AG10803 (cell line): ENCODE measurements around the gene METTL9.
"Not testable (repeated sequence)": the region's sequence is repeated elsewhere in the genome, so short reads cannot be mapped to it uniquely, and the experiment has no call there.

Experiments used
- DNase-seq: peaks from one replicate; pipeline ENCODE4 v3.0.0; 2010; ENCODE audit warnings: low read depth
- H3K4me3 ChIP-seq: 2 replicates; pipeline ENCODE4 v1.5.1; 2011; ENCODE audit warnings: mild to moderate bottlenecking, low read length, control low read depth
- TF ChIP-seq, protein P1 (sequence below): conservative IDR thresholded peaks from 2 replicates; pipeline ENCODE4 v1.5.1; 2011; ENCODE audit warnings: mild to moderate bottlenecking, low read length, control low read depth, inconsistent platforms

The METTL9 gene

DNA sequence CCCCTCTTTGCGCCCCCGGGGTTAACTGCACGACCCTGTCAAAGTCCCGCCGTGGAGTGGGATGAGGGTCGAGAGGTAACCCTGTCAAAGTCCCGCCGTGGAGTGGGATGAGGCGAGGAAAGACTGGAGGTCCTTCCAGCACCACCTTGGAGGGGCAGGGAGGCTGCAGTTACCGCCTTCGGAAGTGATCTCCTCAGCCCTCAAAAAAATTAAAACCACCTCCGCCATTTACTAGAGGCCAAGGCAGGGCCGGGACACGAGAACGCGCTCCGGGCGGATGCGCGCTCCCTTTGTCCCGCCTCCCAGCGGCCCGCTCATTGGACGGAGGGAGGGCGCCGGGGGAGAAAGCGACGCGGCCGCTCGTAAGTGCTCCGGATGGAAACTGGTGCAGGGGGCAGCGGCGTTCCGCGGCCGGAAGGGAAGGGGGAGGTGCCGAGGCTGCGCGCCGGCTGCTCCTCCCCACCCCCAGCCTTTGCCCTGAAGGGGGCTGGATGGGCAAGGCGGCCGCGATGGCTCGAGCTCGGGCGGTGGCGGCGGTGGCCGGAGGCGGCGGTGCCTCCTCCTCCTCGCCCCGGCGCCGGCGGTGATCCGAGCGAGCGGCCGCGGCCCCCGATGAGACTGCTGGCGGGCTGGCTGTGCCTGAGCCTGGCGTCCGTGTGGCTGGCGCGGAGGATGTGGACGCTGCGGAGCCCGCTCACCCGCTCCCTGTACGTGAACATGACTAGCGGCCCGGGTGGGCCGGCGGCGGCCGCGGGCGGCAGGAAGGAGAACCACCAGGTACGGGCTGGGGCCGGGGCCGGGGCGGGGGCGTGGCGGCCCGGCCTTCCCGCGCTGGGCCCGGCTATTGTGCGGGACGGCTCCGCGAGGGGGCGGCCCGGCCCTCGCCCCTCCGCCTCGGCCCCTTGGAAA, at the start of gene METTL9:
TSS of gene METTL9 (plus strand) at position 456 of the 909 bp plus-strand sequence. CDS start at position 613, 157 bp downstream.
- TF ChIP-seq, protein P1, sequence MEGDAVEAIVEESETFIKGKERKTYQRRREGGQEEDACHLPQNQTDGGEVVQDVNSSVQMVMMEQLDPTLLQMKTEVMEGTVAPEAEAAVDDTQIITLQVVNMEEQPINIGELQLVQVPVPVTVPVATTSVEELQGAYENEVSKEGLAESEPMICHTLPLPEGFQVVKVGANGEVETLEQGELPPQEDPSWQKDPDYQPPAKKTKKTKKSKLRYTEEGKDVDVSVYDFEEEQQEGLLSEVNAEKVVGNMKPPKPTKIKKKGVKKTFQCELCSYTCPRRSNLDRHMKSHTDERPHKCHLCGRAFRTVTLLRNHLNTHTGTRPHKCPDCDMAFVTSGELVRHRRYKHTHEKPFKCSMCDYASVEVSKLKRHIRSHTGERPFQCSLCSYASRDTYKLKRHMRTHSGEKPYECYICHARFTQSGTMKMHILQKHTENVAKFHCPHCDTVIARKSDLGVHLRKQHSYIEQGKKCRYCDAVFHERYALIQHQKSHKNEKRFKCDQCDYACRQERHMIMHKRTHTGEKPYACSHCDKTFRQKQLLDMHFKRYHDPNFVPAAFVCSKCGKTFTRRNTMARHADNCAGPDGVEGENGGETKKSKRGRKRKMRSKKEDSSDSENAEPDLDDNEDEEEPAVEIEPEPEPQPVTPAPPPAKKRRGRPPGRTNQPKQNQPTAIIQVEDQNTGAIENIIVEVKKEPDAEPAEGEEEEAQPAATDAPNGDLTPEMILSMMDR, result no peak

DNA sequence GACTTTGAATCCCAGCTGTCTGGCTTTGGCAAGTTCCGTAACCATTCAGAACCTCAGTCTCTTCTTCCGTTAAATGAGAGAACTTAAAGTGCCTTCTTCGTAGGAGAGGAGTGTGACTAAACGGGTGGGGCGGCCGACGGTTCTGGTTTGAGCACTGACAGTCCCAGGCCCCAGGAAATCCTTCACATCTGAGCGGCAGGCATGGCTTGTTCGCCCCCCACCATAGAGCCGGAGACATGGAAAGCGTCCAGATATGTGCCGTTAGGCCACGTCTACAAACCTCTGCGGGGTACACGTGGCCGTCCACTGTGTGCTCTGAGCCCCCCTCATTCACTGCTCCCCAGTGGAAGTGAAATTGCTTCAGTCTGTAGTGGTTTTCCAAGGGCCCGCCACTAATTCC, 49.4 kb upstream of the METTL9 start:
- DNase-seq, H3K4me3 ChIP-seq: not testable (repeated sequence)

More for the DNA sequence above, at the start of gene METTL9:
- H3K4me3 ChIP-seq, result peak within 1 kb of the TSS; percentile 62
- peak; percentile 94 for DNase-seq

DNA sequence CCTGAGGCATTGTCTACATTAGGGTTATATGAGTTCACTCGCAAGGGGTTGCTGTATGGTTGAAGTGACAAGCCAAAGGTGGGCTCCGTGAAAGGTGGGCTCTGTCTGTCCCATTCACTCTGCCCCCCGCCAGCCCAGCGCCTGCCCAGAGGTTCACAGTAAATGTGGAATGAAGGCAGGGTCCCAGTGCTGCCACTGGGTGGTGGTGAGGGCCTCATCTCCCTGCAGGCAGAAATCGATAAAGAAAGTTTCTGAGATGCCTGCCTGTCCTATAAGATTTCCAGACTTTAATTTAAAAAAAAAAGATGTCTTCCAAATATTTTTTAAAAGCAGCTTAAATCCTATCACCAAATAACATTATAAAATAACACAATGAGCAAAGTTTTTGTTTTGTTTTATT, 48.9 kb upstream of the METTL9 start:
- H3K4me3 ChIP-seq, DNase-seq: not testable (repeated sequence)

DNA sequence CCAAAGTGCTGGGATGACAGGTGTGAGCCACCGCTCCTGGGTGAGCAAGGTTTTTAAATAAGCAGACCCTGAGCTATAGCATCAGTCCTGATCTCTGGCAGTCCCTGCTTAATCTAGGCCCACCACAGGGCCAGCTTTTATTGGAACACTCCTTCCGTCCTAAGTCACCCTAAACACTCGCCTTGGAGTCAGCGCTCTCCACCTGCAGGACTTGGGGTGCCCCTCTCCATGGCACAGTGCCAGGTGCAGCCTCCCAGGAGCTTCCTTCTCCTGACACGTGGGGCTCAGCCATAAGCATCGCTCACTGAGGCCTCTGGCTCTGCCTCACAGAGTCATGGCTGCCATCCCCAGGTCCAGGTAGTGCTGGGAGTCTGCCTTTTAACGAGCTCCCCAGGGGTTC, 48.3 kb upstream of the METTL9 start:
- not testable (repeated sequence) for H3K4me3 ChIP-seq, DNase-seq

DNA sequence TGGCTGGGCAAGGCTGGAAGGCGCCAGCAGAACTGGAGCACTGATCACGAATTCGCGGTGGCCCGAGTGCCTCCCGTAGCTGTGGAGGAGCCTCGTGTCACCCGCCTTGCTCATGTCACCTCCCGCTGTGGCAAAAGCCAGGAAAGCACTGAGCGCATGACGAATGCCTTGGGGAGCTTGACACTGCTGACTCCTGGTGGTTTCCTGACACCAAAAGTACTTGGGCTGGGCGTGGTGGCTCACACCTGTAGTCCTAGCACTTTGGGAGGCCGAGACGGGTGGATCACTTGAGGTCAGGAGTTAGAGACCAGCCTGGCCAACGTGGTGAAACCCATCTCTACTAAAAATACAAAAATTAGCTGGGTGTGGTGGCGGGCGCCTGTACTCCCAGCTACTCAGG, 47.8 kb upstream of the METTL9 start:
- not testable (repeated sequence) for DNase-seq

DNA sequence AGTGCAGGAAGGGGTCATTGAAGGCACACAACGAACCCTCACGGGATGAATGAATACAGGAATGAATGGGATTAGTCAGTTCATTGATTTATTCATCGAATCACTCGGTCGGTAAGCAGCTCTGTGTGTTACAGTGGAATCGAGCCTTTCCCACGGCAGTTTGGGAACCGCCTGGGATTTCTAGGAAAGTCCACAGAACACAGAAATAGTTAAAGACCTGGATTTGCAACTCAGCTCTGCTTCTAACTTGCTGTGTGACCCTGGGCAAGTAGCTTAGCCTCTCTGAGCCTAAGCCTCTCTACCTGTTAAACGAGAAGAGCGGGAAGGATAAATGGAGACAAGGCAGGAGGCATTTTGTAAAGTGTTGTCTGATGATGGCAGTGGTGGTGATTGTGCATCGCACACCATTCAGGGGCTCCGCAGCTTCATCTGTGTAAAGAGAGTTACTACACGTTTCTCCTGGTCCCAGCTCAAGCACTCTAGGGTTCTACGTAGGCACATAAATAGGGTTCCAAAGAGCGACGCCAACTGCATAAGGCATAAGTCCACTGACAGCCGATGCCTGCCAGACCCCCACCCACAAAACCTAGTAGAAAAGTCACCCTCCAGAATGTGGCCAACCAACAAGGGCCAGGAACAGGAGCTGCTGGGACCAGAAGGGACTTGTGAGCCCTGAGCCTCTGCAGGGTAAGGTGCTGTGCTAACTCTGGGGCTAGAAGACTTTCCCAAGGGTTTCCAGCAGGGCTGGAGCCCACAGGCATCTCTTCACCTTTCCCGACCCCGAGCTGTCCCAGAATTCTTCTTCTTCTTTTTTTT, 45.7 kb upstream of the METTL9 start:
- not testable (repeated sequence) for DNase-seq, H3K4me3 ChIP-seq

More for the DNA sequence above, 47.8 kb upstream of the METTL9 start:
- not testable (repeated sequence) for H3K4me3 ChIP-seq

DNA sequence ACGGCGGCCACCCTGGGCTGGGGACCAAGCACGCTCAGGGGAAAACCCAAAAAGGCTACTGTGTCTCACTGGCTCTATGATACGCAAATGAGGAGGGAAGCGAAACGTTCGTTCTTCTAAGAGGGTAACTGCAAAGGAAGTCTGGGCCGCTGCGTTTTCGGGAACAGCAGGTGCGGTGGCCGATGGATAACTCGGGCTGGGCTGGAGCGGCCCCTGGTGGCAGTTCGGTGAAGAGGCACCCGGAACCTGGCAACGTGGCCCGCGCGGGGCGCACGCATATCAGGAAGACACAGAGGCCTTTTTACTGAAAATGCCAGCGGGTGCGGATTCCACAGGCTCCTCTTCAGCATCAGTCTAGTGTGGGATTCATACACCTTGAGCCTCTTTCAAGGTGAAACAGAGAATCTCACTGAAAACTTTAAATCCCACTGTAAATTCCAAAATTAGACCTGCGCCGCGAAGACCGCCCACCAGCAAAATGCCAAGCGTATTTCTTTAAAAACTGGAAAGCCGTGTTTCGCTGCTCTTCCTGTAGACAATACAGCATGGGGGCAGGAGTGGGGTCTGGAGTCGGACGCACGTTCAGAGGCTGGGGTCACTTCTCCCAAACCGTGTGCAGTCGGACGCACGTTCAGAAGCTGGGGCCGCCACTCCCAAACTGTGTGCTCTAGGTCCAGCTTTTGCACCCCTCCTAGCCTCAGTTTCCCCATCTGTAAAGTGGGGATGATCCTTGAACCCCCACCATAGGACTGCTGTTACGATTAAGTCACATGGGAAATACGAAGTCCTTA, 44.4 kb upstream of the METTL9 start:
- H3K4me3 ChIP-seq, result peak overlapping the region; percentile 15
- peak; percentile 70 for DNase-seq
- TF ChIP-seq, protein P1, result peak; percentile 97

DNA sequence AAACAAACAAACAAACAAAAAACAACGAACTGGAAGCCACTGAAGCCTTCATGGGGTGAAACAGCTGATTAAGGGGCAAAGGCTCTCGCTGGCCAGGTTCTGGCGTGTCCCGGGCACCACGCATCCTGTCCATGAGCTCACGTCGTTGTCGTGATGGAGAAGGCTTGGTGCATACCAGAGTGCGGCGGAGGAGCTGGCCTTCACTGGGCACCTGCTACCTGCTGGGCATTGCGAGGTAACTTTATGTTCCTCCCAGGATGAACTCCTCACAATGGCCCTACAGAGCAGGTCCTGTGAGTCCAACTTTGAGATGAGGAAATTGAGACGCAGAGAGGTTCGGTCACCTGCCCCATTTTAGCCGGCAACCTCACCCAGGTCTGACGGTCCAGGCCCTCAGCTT, 43.8 kb upstream of the METTL9 start:
- H3K4me3 ChIP-seq, DNase-seq: not testable (repeated sequence)

DNA sequence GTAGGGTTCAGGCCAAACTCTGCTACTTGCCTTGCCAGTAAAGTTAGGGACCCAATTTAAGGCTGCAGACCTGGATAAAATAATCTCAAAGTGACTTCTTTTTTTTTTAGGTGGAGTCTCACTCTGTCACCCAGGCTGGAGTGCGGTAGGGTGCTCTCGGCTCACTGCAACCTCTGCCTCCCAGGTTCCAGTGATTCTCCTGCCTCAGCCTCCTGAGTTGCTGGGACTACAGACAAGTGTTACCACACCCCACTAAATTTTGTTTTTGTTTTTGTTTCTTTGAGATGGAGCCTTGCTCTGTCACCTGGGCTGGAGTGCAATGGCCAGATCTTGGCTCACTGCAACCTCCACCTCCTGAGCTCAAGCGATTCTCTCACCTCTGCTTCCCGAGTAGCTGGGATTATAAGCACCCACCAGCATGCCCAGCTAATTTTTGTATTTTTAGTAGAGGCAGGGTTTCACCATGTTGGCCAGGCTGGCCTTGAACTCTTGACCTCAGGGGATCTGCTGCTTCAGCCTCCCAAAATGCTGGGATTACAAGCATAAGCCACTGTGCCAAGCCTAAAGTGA, 43.3 kb upstream of the METTL9 start:
- not testable (repeated sequence) for DNase-seq, H3K4me3 ChIP-seq

DNA sequence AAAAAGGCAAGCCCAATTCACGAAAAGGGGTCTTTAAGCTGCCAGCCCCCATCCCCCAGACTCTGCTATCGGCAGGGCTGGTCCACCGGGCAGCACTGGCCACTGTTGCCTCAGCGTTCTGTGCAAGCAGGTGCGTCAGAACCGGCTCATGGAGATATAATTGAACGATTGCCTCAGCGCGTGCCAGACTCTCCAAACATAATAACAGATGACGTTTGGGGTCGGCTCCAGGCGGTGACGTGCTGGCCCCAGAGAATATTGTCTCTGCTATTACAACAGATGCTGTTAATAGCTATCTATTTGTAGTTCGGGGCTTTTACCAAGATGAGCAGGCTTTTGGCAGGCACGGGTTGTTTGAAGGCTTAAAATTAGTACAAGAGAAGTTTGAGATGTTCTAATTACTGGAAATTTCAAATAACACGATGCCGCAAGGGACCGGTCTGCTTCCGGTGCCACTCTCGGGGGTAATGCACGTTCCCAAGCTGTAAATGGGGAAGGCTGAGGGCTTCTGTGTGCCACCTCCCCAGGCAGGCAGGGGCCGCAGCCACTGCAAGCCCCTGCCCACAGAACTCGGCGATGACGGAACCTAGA, 42.6 kb upstream of the METTL9 start:
- peak overlapping the region; percentile 8 for H3K4me3 ChIP-seq
- DNase-seq, result peak; percentile 79

DNA sequence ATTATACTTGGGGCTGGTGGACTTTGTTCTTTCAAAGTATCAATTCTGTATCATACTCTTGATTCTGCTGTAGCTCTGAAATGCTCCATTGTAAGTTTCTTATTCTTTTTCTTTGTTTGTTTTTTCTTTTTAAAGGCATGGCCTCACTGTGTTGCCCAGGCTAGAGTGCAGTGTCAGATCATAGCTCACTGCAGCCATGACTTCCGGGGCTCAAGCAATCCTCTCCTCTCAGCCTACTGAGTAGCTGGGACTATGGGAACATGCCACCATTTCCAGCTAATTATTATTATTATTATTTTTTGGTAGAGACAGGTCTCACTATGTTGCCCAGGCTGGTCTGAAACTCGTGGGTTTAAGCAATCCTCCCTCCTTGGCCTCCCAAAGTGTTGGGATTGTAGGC, 38.9 kb upstream of the METTL9 start:
- TF ChIP-seq, protein P1, result no peak
- no peak for DNase-seq
- no peak overlapping the region for H3K4me3 ChIP-seq
